SIG-M5 (cell line): ENCODE results near the gene COL20A1.

Experiments
- DNase-seq: peaks from one replicate; lab custom pipeline; 2025; lab: John Stamatoyannopoulos, UW

COL20A1 gene

DNA sequence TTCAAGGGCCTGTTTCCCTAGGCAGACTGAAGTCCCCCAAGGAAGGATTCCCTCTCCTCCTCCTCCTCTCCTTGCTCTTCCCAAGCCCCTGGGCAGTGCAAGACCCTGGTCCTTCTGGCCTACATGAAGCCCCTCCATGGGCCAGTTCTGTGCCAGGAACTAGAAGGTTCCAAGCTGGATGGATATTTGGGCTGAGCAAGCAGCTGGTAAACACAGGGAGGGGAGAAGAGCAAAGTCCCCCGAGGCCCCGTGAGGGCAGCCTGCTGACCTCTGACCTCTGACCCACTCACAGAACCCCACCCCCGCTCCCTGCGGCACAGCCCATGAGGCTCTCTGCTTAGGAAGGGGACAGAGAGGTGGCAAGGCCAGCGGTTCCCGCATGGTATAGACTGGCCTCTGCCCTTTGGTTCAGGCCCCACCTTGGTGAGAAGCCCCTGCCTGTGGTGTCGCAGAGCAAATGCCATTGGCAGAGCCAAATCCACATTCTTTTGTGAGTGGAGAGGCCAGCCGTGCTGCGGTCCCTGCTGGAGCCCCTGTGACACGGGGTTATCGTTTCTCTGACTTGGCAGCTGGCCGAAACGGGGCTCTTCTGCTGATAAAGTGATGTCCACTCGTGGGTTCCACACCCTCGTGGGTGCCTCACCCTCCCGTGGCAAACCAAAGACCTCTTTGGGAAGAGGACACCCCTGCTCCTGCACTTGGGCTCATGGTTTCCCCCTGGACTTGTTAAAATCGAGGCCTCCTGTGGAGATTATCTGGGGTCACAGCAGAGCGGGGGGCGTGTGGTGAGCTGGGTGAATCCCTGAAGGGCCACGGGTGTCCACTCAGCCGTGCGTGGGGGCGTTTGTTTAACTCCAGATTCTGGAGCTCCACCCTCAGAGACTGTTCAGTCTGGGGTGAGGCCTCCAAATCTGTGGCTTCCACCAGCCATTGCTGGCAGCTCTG lies 70.3 kb downstream of the COL20A1 start:
- DNase-seq = no peak

DNA sequence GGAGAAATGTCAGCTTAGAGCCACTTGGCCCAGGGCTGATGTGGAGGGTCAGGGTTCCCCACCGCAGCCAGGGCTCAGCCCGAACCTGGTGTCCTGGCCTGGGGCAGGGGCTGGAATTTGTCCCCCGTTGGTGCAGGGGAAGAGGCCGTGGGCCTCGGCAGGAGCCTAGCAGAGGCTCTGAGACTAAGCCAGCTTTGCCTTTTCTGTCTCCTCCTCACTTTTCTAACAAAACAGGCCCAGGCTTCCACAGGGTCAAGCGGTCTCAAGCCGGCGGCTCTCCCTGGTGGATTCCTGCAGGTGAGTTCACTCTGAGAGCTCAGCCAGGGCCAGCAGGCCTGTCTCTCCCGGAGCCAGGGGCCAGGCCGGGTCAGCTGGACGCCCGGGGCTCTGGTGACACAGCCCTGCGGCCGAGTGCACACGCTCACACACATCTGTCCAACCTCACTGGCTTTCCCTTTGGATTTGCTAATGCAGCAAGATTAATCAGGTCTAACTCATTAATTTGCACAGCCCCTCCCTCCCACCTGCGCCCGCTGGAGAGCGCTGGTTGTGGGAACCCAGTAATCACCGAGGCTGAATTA lies 71.1 kb downstream of the COL20A1 start:
- no peak for DNase-seq

DNA sequence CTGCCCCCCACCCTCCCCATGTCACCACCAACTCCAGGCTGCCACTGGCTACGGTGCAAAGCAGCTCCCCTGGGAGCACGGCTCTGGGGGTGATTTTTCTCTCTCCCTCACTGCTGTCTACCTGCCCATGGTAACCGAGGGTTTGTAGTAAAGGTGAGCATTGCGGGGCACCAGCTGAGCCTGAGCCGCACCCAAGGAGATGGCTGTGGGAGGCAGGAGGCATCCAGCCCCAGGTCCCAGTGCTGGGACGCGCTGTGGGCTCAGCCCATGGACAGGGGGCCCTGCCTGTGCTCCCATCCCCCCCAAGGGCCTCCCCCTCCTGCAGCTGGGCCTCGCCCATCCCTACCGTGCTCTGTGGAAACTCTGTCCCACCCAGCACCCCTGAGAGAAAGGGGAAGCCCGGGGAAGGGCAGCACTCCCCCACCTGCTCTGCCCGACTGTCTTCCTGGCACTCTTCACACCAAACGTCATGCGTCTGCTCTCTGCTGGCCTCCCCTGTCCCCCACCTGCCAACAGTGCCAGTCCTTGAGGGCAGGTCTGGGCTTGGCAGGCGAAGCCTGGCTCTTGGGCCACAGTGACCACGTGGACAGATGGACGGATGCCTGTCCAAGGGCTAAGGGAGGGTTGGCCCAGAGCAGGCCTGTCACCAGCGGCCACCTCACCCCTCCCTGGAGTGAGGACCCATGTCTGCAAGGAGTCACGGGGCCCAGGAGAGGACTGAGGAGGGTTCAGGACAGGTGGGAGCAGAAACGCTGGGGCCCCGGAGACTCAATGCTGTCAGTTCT lies 72.0 kb downstream of the COL20A1 start:
- no peak for DNase-seq

DNA sequence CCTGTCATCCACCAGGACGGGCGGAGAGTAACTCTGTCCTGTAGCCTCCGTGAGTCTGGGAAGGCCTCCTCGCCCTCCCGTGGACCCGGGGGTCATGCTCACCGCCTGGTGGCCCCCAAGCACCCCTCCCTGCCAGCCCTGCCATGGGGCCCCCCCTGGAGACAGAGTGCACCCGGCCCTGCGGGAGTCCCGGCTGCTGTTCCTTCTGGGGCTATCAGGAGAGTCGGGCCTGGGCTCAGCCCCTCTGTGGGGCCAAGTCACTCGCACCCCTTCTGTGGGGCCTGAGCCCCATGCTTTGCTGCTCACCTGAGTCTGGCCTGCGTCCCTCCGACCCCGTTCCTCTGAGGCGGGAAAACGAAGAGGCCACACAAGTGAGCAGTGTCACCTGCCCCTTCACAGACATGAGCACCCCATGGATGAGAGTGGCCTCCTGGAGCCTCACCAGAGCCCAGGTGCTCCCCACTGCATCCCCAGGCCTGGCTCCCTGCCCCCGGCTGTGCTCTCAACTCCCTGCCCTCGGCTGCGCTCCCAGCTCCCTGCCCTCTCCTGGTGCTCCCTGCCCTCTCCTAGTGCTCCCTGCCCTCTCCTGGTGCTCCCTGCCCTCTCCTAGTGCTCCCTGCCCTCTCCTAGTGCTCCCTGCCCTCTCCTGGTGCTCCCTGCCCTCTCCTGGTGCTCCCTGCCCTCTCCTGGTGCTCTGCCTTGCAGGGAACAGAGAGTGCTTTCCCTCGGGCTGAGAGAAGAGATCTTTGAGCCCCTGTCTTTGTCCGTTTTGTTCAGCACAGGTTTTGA lies 72.8 kb downstream of the COL20A1 start:
- no peak for DNase-seq

DNA sequence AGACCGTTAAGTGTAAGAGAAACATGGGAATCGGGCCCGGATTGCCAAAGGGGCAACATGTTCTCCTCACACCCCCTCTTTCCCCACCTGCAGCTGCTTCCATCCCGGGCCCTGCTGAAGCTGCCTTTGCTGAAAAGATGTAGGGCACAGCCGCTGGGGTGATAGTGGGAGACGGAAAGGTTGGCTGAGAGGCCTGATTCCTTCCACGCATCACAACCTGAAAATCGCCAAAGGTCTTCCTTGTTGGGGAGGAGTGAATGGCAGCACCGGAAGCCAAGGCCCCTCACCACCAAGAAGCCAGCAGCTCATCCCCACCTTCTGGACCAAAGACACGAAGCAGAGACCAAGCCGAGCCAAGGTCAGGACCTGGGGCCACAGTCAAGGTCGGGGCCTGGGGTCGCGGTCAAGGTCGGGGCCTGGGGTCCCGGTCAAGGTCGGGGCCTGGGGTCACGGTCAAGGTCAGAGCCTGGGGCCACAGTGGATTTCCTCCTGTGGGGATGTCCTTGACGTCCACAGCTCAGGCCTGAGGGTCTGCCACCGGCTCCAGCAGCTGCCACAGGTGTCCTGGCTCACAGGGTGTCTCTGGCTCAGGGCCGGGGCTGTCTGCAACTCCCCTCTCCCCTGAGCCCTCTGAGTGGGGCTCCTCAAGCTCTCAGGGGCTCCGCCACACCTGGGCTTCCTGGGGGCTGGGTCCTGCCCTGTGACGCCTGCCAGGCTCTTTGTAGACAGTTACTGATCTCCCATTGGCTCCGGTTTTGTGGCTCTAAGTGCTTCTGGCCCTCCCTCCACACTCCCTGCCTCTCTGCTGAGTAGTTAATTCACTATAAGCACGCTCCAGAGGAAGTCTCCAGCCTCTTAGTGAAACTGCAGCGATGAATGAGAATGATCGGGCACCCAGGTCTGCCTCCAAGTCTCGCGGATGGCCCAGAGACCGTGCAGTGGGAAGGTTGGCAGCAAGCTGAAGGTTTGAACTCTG lies 73.7 kb downstream of the COL20A1 start:
- no peak for DNase-seq

DNA sequence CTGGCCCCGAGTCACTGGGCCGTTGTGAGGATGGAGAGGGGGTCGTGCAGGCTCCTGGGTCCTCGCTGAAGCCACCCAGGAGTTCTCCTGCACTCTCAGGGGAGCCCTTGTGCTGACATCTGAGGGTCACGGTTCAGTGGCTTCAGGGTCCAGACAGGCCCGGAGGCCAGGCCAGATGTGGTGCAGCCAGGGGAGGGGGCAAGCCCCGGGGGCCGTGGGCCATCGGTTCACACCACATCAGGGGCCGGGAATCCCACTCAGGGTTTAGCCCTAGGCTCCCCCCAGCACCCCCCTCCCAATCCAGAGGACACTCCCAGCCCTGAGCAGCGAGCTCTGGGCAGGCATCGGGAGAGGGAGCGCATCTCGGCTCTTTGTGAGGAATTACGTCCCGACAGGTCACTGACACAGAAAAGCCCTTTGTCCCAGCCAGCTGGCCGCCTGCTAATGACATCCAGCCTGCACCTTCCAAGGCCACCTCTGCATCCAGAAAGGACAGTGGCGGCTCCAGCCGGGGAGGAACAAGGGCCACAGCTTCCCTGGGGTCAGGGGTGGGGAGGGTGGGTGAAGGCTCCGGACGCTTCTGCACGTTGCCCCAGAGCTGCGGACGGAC lies 74.6 kb downstream of the COL20A1 start:
- no peak for DNase-seq

DNA sequence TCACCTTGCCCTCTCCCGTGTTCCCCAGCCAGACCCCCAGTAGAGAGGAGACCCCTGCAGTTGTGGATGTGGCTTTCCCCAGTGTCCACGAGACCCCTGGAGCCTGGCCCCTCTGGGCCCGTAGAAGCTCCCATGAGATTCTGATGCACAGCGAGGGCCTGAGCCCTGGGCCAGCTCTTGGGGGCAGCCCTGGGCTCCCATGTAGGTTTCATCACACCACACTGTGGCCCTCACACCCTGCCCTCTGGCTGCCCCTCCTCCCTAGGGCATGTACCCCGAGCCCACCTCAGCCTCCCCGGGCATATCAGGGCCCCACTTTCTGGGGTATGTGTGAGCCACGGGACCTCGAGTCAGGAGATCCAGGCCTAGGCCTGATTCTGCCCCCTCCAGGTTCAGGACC lies 75.2 kb downstream of the COL20A1 start:
- DNase-seq = no peak

DNA sequence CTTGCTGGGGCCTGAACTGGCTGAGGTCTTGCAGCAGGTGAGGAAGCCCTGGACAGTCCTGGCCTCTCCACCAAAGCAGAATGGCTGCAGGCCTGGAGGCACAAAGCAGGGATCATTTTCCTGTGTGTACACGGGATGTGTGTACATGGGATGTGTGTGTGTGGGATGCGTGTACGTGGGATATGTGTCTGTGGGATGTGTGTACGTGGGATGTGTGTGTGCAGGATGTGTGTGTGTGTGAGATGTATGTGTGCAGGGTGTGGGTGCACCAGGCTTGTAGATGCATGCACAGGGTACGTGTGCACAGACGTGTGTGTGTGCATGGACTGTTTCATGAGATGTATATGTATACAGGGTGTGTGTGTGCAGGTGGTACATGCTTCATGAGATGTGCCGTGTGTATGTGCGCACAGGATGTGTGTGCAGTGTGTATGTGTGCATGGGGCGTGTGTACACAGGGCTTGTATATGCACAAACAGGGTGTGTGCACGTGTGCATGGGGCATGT lies 76.1 kb downstream of the COL20A1 start:
- DNase-seq = no peak

DNA sequence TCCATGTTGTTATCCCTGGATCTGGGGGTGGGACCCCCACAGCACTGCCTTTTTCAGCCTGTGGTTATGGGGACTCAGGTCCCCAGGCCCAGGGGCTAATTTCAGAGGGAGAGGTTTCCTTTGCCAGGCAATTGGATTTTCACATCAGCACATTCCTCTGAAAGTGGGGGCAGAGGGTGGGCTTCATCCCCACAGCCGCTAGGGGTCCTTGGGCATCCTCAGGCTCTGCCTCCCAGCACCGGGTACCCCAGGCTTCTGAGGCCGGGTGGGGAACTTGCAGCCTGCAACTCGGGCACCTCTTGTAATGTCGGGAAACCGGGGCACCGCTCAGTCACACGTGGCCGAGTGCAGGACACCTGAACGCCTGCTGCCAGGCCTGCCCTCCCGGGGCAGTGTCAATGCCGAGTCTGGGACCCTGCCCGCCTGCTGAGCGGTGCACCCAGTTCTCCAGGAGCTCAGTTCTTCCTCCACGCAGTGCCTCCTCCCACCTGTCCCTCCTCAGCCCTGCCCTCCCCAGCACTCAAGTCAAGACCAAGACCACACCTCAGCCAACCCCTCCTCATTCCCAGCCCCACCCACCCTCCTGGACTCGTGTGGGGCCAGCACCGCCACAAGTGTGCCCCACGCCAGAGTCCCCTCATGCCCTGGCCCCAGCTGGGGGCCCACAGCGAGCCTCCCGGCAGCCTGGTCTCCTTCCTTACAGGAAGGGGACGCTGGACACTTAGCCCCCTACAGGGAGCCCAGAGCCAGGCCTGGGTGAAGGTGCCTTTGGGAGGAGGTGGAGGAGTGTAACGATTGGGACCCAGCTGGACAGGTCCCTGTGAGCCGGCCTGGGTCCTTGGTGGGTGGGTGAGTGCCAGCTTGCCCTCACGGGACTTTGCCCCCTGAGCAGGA lies 77.0 kb downstream of the COL20A1 start:
- DNase-seq = no peak

DNA sequence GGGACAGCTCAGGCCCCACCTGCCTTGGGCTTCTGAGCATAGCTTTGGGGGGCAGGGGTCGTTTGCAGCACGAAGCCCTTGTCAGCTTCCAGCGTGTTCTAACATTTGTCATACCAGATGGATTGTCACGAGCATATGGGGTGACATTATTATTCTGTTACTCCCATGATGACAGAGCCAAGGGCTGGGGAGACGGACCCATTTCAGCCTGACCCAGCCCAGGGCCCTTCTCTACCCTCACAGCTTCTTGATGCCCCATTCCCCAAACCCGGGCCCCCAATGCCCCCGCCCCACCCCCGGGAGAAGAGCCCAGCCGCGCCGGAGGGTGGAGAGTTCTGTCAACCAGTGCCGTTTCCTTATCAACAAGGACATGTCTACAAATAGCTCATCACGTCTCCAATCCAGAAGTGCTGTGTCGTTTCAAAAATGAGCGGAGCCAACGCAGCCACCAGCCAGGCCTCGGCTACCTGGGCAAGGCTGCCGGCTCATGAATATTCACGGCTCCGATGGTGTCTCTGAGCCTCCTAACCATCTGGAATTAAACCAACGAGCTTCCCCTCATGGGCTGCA lies 77.7 kb downstream of the COL20A1 start:
- DNase-seq = no peak

DNA sequence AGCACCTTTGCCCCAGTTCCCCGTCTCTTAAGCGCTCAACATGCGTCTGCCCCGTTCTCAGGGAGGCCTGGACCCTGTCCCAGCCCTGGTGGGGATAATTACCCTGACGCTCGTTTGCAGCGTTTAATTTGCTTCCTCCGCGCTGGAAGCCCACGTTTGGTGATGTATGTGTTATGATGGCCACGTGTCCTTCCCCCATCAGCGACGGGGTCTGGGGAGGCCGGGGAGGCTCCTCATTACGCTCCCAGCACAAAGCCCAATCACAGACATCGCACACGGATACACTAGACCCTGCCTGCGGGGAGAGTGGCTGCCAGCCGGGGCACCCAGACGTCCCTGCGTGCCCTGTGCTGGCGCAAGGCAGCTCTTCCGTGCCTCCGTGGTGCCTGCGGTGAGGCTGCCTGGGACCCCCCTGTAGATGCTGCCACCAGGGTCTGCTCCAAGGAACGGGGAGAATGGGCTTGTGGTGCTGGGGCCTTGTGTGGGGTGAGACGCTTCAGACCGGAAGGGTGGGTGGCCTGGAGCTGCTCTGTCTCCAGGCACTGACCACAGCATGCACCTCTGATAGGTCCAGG lies 78.4 kb downstream of the COL20A1 start:
- no peak for DNase-seq

DNA sequence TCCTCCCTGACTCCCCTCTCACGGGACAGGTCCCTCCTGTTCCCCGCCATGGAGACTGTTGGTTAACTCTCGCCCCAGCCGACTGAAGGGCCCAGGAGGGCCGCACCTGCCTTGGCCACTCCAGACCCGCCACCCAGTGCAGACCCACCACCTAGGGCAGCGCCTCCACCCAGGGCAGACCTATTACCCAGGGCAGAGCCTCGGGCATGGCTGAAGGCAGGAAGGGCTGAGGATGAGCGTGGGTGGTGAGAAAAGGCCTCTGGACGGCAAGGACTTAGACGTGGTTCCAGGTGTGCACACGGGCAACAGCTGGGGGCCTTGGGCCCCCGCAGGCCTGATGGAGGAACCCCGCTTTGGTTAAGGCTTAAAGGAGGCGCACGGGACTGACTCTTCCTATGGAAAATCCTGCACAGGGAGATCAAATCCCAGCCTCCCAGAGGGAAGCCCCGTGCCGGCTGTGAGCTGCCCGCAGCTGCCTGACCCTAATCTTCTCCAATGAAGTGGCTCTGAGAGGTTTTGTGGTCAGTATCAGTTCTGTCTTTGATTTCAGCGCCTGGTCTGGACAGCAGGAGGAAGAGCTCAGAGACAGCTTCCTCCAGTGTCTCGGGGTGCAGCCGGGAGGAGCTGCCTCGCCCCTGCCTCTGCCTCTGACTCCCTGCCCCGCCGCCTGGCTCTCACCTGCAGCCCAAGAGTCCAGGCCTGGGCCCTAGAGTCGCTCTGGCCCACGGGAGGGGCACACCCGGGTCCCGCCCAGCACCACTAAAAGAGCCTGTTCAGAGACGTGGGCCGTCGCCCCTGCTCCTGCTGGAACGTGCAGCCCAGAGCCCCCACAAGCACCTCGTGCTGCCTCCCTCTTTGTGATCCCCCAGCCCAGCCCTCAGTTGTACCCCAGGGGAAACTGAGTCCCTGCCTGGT lies 80.2 kb downstream of the COL20A1 start:
- DNase-seq = no peak

DNA sequence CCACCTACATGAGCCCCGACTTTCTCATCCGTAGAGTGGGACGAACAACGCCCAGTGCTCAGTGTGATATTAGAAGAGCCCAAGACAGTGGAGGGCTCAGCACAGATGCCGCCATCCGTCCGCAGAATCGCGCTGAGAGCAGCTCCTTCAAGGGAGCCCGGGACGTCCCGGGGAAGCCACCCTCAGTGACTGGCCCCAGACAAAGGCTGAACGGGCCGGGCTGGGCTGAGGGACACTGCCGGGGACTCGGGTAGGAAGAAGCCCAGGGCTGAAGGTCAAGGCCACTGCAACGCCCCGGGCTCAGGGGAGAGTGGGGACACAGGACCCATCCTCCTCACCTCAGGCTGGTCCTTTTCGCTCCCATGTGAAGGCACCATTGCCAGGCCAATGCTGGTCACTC lies 81.0 kb downstream of the COL20A1 start:
- no peak for DNase-seq

DNA sequence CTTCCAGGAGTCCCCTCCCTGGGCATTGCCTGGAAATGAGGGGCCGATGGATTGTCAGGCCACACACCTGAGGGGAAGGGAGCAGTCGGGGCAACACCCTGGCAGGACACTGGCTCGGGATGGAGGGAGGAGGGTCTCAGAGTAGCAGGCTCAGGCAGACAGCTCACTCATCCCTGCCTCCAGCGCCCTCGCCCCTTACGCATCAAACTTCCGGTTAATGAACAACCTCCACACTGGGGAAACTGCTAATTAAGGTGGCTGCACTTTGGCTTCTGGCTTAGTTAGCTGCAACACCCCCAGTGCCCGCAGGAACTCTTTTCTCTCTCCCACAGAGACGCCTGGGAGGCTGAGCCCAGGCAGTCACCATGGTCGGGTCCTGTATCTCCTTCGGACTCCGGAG lies 81.5 kb downstream of the COL20A1 start:
- DNase-seq = no peak

DNA sequence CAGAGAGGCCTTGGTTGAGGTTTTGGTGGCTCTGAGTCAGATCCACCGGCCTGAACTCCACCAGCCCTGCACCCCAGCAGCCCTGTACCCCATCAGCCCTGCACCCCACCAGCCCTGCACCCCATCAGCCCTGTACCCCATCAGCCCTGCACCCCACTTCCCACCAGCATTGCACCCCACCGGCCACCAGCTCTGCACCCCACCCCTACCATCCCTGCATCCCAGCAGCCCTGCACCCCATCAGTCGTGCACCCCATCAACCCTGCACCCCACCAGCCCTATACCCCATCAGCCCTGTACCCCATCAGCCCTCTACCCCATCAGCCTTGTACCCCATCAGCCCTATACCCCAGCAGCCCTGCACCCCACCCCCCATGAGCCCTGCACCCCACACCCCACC lies 82.5 kb downstream of the COL20A1 start:
- DNase-seq = no peak

DNA sequence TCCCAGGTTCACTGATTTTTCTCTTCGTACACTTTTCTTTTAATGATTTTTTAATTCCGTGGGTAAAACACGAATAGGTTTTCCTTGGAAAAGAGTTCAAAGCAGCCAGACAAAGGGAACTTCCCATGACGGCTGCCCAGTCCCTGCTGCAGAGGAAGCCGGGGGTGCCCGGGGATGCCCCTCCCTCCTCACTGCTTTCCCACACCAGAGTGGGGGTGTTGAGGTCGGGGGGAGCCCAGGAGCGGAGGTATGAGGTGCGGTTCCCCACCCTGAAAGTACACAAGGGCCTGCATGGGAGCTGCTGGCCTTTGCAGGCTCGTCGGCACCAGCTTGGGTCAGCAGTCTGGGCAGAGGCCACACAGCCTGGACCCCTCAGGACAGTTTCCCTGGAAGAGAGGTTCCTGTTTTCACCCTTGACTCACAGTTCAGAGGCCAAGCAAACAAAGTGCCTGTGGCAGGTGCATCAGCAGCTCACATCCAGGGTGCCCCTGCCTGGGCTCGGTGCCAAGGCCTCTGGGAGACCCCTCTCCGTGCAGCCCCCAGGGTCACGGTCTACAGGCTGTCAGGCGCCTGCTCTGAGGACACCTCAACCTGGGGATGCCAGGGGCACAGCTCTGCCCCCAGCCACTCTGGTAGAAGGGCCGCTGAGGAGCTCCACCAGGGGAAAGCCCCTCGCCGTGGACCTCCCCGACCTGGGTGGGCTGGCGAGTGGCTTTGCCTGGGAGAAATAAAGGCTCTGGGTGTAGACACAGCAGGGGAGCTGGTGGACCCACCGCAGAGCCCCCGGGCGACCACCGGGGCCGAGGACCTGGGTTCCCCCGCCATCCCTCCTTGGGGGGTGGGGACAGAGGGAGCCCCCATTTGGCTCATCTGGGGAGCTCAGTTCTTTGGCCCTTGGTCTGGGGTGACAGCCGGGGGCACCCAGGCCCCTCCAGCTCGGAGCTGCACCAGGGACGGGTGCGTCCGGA lies 83.6 kb downstream of the COL20A1 start:
- no peak for DNase-seq
